GM21390 (cell line): ENCODE measurements around the gene HINT1.
"Not testable (repeated sequence)": the region's sequence is repeated elsewhere in the genome, so short reads cannot be mapped to it uniquely, and the experiment has no call there.

Source experiments
- ATAC-seq: cut with Tn5 transposase; IDR thresholded peaks from one replicate; pipeline ENCODE4 v1.9.1; 2021; ENCODE audit not compliant: unreplicated experiment

Gene HINT1

GRCh38 chr5:131165119-131165727 is at the start of gene HINT1:
Gene HINT1 (minus strand): TSS chr5:131165256. CDS start chr5:131165205, 51 bp downstream.
- ATAC-seq, result peak; percentile 79

DNA sequence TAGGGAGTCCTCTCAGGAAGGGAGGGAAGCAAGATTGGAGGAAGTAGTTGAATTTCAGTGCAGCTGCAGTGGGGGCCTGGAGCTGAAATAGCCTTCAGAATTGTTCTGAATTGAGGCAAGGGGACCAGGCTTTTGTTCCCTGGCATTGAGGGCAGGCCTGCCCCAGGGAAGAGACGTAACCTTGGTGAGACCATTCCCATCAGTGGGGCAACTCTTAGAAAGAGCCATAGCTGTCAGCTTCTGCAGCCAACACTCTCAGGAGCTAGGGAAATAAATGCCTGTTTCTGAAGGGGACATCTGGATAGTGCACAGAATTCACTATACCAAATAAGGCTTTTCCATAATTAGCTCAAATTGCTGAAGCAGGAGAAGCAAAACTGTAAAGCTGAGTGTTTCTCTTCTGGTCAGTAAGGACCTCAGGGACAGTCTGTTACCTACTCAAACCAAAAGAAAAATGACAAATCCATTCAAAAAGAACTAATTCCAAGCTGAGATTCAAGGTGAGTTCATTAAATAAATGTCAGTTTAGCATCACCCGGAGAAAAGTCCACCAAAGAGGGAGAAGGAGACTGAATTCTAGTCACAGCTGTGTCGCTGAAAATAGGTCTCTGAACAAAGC is 49.7 kb upstream of the HINT1 start:
- ATAC-seq, result no peak

GRCh38 chr5:131212471-131213021 is 47.5 kb upstream of the HINT1 start:
- ATAC-seq, result peak; percentile 37

- no peak for ATAC-seq
These were observed 46.6 kb upstream of the HINT1 start for GRCh38 chr5:131211669-131212068.

DNA sequence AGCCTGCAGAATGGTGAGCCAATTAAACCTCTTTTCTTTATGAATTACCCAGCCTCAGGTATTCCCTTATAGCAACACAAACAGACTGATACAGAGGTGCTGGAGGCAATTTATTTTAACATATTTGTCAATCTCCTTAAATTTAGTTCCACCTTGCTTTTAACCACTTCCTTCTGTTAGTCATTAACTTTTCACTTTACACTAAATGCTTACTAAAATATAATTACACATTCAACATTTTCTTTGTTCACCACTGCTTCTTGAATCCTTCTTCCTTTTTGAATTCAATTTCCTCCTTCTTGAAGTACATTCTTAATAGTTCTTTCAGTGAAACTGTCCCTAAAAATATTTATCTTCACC is 45.1 kb upstream of the HINT1 start:
- no peak for ATAC-seq

GRCh38 chr5:131209506-131210150 is 44.6 kb upstream of the HINT1 start:
- peak; percentile 83 for ATAC-seq

GRCh38 chr5:131209175-131209505 is 44.1 kb upstream of the HINT1 start:
- ATAC-seq, result no peak

- ATAC-seq, result no peak
These were observed 41.7 kb upstream of the HINT1 start for GRCh38 chr5:131206772-131207171.

DNA sequence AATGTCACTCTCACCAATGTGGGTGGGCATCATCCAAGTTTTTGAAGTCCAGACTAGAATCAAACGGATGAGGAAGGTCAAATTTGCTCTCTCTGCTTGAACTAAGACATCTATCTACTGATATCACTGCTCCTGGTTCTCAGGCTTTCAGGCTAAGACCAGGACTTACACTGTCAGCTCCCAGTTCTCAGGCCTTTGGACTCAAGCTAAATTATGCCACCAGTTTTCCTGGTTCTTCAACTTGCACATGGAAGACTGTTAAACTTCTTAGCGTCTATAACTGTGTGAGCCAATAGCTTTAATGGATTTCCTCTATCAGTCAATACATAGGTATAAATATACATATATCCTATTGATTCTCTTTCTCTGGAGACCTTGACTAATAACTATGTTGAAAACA is 41.0 kb upstream of the HINT1 start:
- no peak for ATAC-seq

- no peak for ATAC-seq
These were observed 39.9 kb upstream of the HINT1 start for GRCh38 chr5:131204964-131205363.

DNA sequence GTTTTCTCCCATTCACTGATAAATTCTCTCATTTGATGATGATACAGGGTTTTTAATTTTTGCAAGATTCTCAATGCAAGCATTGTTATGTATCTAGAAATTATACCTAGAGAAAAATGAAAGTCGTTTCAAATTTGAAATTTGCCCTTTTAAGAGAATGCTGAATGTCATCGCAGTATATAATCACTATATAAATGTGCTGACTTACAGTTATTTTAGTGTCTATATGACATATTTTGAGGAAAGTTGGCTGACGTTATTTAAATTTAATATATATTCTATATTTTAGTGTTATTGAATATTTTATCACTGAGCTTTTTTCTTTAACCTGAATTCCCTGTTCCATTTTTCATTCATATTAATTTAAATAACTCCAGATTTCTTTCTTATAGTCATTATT is 35.5 kb upstream of the HINT1 start:
- ATAC-seq, result no peak

DNA sequence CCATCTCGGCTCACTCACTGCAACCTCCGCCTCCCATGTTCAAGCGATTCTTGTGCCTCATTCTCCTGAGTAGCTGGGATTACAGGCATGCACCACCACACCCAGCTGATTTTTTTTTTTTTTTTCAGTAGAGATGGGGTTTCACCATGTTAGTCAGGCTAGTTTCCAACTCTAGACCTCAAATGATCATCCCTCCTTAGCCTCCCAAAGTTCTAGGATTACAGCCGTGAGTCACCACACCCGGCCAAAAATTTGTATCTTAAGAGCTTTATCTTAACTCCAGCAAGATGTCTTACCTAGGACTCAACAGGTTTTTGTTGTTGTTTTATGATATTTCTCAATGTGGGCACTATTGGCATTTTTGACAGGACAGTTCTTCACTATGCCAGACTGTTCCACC is 33.6 kb upstream of the HINT1 start:
- ATAC-seq, result no peak

- ATAC-seq, result no peak
These were observed 31.3 kb upstream of the HINT1 start for GRCh38 chr5:131196331-131196730.

GRCh38 chr5:131195696-131196095 is 30.6 kb upstream of the HINT1 start:
- no peak for ATAC-seq

- ATAC-seq, result no peak
These were observed 29.7 kb upstream of the HINT1 start for GRCh38 chr5:131194725-131195124.

- ATAC-seq, result not testable (repeated sequence)
These were observed 28.8 kb upstream of the HINT1 start for GRCh38 chr5:131193897-131194296.

DNA sequence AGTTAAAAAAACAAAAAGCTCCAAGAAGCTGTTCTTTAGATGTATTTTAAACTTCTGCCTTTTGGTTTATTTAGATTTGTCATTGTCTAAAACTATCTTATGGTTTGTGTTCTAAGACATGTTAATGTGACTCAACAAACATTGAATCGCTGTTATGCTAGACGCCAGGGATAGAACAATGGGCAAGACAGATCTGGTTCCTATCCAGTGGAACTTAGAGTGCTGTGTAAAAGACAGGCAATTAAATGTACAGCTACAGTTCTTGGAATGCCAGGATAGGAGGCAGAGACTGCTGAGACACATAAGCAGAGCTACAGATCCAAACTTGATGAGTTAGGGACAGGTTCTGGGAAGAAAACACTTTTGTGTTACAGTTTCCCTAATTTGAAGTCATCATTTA is 28.1 kb upstream of the HINT1 start:
- ATAC-seq, result no peak

DNA sequence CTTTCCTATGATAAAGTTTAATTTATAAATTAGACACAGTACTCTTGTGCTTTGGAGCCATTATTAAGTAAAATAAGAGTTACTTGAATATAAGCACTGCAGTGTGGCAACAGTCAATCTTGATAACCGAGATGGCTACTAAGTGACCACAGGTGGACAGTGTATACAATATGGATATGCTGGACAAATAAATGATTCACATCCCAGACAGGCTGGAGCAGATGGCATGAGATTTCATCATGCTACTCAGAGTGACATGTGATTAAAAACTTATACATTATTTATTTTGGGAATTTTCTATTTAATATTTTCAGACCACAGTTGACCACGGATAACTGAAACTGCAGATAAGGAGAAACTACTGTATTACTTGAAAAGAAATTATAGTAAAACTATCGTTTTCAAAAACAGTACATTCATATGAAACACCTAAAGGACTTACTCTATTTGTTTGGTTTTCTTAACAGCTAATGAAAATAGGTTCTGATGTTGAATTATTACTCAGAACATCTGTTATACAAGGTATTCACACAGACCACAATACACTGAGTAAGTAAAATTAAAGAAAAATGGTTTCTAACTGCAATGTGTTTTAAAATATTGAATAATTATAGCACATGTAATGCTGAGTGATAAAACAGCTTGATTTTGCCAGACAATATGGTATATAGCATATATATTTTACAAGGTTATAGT is 21.7 kb upstream of the HINT1 start:
- no peak for ATAC-seq

DNA sequence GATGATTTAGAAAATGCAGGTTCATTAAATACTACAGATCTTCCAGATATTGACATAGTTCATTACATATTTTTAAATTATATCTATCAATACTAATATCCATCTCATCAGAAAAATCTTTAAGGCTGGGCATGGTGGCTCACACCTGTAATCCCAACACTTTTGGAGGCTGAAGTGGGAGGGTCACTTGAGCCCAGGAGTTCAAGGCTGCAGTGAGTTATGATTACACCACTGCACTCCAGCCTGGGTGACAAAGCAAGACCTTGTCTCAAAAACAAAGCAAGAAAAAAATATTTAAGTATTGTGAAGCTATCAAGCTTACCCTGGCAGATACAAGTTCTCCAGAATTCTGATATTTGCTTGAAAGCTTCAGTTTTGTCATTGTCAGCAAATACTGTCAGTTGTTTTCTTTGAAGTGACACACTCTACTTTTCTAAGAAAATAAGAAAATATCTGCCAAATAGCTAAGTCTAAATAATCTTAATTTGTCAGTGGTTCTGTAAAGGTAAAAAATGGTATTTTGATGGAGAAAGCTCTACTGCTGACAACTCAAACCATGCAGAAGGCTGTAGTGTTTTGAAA is 20.6 kb upstream of the HINT1 start:
- ATAC-seq, result no peak

DNA sequence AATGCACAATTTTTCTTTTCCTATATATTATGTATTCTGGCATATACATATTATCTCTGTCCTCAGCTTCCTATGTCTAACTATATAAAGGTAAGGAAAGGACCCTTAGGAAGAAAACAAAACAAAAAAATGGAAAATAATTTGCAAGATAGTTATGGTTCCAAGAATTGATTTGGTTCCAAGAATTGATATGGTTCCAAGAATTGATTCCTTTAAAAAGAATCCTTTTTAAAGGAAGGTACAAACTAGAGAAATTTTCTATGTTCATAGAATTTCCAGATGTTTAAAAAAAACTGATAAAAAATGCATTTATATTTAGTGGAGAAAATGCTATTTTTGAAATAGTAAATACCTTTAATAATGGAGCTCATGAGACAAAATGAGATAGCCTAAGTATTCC is 17.8 kb upstream of the HINT1 start:
- ATAC-seq, result no peak

GRCh38 chr5:131180407-131180806 is 15.4 kb upstream of the HINT1 start:
- ATAC-seq, result no peak
